ENCODE measurements around the gene AP3S2. TPM values are rescaled to one million over a fixed set of nuclear protein-coding genes. Genes with fewer than 3 reads are reported as not detected.
A peak's percentile ranks its signal among the peaks of the same experiment; 100 is the strongest.

Gene AP3S2
- total and polyA plus RNA-seq, 2 of the 13 experiments (the other 11 are each of a cell fraction or from before 2014, with no cell fraction given), result 17.6 to 44.4 TPM

GRCh38 chr15:89781891-89782618 lies 111.7 kb downstream of the AP3S2 start (continued):
- TF ChIP-seq MZF1 (CRISPR knock-in tag; IDR thresholded peaks at IDR 0.05; ENCODE audit: borderline replicate concordance), result no peak
- TF ChIP-seq, protein P1, sequence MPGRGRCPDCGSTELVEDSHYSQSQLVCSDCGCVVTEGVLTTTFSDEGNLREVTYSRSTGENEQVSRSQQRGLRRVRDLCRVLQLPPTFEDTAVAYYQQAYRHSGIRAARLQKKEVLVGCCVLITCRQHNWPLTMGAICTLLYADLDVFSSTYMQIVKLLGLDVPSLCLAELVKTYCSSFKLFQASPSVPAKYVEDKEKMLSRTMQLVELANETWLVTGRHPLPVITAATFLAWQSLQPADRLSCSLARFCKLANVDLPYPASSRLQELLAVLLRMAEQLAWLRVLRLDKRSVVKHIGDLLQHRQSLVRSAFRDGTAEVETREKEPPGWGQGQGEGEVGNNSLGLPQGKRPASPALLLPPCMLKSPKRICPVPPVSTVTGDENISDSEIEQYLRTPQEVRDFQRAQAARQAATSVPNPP (CRISPR knock-in tag; IDR thresholded peaks at IDR 0.05), result no peak
- TF ChIP-seq HCFC1 (IDR thresholded peaks at IDR 0.05; ENCODE audit: low read depth, low read length), result no peak
- no peak for TF ChIP-seq ZNF570 (CRISPR knock-in tag; IDR thresholded peaks at IDR 0.05; ENCODE audit: borderline replicate concordance)
- TF ChIP-seq KLF15 (CRISPR knock-in tag; IDR thresholded peaks at IDR 0.05; ENCODE audit: borderline replicate concordance), result no peak
- TF ChIP-seq SIX4 (CRISPR knock-in tag; IDR thresholded peaks at IDR 0.05), result no peak
- no peak for TF ChIP-seq ZNF468 (CRISPR knock-in tag; IDR thresholded peaks at IDR 0.05)
- 0 out of 2 replicates have a peak, but pooled peaks have one; percentile 21 for TF ChIP-seq FOXA3 (CRISPR knock-in tag; IDR thresholded peaks at IDR 0.05)
- TF ChIP-seq, protein P2, sequence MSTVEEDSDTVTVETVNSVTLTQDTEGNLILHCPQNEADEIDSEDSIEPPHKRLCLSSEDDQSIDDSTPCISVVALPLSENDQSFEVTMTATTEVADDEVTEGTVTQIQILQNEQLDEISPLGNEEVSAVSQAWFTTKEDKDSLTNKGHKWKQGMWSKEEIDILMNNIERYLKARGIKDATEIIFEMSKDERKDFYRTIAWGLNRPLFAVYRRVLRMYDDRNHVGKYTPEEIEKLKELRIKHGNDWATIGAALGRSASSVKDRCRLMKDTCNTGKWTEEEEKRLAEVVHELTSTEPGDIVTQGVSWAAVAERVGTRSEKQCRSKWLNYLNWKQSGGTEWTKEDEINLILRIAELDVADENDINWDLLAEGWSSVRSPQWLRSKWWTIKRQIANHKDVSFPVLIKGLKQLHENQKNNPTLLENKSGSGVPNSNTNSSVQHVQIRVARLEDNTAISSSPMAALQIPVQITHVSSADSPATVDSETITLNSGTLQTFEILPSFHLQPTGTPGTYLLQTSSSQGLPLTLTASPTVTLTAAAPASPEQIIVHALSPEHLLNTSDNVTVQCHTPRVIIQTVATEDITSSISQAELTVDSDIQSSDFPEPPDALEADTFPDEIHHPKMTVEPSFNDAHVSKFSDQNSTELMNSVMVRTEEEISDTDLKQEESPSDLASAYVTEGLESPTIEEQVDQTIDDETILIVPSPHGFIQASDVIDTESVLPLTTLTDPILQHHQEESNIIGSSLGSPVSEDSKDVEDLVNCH (CRISPR knock-in tag; IDR thresholded peaks at IDR 0.05), result no peak
- no peak for TF ChIP-seq ZNF772 (CRISPR knock-in tag; IDR thresholded peaks at IDR 0.05)
- TF ChIP-seq POGK (CRISPR knock-in tag; conservative IDR thresholded peaks at IDR 0.05), result 0 out of 2 replicates have a peak, but pooled peaks have one; percentile 26
- TF ChIP-seq, protein P3, sequence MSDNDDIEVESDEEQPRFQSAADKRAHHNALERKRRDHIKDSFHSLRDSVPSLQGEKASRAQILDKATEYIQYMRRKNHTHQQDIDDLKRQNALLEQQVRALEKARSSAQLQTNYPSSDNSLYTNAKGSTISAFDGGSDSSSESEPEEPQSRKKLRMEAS (IDR thresholded peaks at IDR 0.05), result peak; percentile 42; the same call in 1 of the 2 replicates
- no peak for TF ChIP-seq CSRNP1 (CRISPR knock-in tag; IDR thresholded peaks at IDR 0.05)
- no peak for TF ChIP-seq YEATS2 (CRISPR knock-in tag; IDR thresholded peaks at IDR 0.05; ENCODE audit: borderline replicate concordance)
- TF ChIP-seq, protein P4, sequence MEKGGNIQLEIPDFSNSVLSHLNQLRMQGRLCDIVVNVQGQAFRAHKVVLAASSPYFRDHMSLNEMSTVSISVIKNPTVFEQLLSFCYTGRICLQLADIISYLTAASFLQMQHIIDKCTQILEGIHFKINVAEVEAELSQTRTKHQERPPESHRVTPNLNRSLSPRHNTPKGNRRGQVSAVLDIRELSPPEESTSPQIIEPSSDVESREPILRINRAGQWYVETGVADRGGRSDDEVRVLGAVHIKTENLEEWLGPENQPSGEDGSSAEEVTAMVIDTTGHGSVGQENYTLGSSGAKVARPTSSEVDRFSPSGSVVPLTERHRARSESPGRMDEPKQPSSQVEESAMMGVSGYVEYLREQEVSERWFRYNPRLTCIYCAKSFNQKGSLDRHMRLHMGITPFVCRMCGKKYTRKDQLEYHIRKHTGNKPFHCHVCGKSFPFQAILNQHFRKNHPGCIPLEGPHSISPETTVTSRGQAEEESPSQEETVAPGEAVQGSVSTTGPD (CRISPR knock-in tag; IDR thresholded peaks at IDR 0.05), result no peak
- no peak for TF ChIP-seq RCOR2 (CRISPR knock-in tag; IDR thresholded peaks at IDR 0.05)
- TF ChIP-seq, protein P5, sequence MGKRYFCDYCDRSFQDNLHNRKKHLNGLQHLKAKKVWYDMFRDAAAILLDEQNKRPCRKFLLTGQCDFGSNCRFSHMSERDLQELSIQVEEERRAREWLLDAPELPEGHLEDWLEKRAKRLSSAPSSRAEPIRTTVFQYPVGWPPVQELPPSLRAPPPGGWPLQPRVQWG (CRISPR knock-in tag; IDR thresholded peaks at IDR 0.05; ENCODE audit: borderline replicate concordance, low read depth), result no peak
- TF ChIP-seq ZKSCAN5 (CRISPR knock-in tag; IDR thresholded peaks at IDR 0.05), result no peak
- TF ChIP-seq MATR3 (CRISPR knock-in tag; IDR thresholded peaks at IDR 0.05), result no peak
- TF ChIP-seq RBM39 (IDR thresholded peaks at IDR 0.05; ENCODE audit: low read depth, low read length, poor library complexity, severe bottlenecking), result no peak

All from HepG2 (cell line).